HUES6 (cell line): ENCODE measurements around the gene HSPA14.

Experiments used
- H3K27ac ChIP-seq: 2 replicates; pipeline ENCODE4 v1.7.0; 2013; ENCODE audit warnings: low read depth, mild to moderate bottlenecking, low read length, inconsistent platforms
- H3K27me3 ChIP-seq: 2 replicates; pipeline ENCODE4 v1.6.1; 2013; ENCODE audit warnings: low read length; ENCODE audit not compliant: control insufficient read depth, insufficient read depth
- H3K36me3 ChIP-seq: 2 replicates; pipeline ENCODE4 v1.6.1; 2013; ENCODE audit warnings: low read length; ENCODE audit not compliant: control insufficient read depth, insufficient read depth
- H3K4me1 ChIP-seq: 2 replicates; pipeline ENCODE4 v1.6.1; 2013; ENCODE audit warnings: low read length; ENCODE audit not compliant: control insufficient read depth, insufficient read depth
- H3K4me3 ChIP-seq: 2 replicates; pipeline ENCODE4 v1.5.1; 2013; ENCODE audit warnings: low read depth, low read length
- H3K9ac ChIP-seq: one replicate; pipeline ENCODE4 v1.6.1; 2013; ENCODE audit warnings: mild to moderate bottlenecking, low read length
- H3K9me3 ChIP-seq: 2 replicates; pipeline ENCODE4 v1.6.1; 2013; ENCODE audit warnings: low read depth, low read length; ENCODE audit not compliant: control insufficient read depth, insufficient read depth

HSPA14 gene

DNA sequence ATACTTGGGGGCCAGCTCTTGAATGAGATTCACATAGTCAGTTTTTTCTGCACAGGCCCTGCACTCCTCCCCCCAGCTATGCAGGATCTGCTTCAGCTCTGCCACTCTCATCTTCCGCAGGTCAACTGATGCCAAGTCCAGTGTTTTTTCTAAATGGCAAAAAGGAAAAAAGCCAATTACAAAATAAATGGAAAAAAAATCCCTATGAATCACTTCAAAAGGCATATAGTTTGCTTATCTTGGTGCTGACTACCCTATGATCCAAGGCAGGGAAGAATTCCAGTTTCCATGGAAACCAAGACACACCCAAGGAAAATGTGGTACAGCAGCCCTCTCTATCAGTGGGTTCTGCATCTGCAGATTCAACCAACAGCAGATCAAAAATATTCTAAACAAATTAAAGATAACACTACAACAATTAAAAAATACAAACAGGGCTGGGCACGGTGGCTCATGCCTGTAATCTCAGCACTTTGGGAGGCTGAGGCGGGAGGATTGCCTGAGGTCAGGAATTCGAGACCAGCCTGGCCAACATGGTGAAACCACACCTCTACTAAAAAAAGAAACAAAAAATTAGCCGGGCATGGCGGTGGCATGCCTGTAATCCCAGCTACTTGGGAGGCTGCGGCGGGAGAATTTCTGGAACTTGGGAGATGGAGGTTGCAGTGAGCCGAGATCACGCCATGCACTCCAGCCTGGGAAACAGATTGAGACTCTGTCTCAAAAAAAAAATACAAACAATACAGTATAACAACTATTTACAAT lies 17.9 kb upstream of the HSPA14 start:
- H3K4me1 ChIP-seq = 0 out of 2 replicates have a peak, but pooled peaks cover 4% of the 10 kb centered on the region
- H3K9me3 ChIP-seq = no peaks in the 10 kb centered on the region
- no peaks in the 10 kb centered on the region for H3K27me3 ChIP-seq
- H3K36me3 ChIP-seq = no peaks in the 10 kb centered on the region
- H3K9ac ChIP-seq = no peak overlapping the region
- no peak overlapping the region for H3K4me3 ChIP-seq
- no peak overlapping the region for H3K27ac ChIP-seq

DNA sequence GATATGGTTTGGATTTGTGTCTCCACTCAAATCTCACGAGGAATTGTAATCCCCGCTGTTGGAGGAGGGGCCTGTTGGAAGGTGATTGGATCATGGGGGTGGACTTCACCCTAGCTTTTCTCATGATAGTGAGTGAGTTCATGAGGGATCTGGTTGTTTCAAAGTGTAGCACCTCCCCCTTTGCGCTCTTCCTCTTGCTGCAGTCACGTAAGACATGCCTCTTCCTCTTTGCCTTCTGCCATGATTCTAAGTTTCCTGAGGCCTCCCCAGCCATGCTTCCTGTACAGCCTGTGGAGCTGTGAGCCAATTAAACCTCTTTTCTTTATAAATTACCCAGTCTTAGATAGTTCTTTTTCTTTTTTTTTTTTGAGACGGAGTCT lies 17.3 kb upstream of the HSPA14 start:
- Histone ChIP-seq H3K9me3 (no peaks in the 10 kb centered on the region), H3K27me3 (no peaks in the 10 kb centered on the region), H3K4me1 (0 out of 2 replicates have a peak, but pooled peaks cover 4% of the 10 kb centered on the region), H3K9ac (no peak overlapping the region), H3K27ac (no peak overlapping the region), H3K36me3 (no peaks in the 10 kb centered on the region), H3K4me3 (no peak overlapping the region)

DNA sequence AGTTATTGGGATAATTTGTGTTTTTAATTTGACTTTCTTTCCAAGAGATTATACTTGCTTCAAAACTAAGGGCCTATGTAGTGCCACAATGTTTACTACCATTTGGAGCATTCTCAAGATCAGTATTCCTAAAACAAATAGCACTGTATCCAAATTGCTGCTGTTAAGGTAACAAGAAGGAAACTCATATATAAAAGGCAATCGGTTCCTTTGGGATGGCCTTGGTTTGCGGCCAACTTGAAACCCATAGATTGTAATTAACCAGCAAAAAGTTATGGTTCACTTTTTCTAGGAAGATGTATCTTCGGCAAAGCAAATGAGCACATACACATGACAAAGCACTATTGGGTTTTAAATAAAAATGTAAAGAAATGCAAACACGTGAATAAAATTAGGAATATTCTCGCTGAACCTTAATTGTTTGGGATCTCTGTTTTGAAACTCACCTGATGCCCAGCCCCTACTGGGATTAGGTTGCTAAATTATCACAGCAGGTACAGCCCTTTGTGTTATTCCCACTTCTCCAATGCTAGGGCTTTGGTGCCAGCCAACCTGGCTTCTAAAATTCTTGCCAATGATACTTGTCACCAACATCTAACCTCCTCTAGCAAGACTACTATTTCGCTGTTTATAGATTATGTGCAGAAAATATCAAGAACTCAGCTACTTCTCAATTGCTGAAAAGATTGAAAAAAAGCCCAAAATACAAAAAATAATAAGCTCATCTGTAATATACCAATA lies 16.3 kb upstream of the HSPA14 start:
- no peak overlapping the region for H3K4me3 ChIP-seq
- H3K27me3 ChIP-seq = no peaks in the 10 kb centered on the region
- H3K9ac ChIP-seq = no peak overlapping the region
- no peak overlapping the region for H3K27ac ChIP-seq
- H3K4me1 ChIP-seq = 0 out of 2 replicates have a peak, but pooled peaks cover 4% of the 10 kb centered on the region
- no peaks in the 10 kb centered on the region for H3K36me3 ChIP-seq
- H3K9me3 ChIP-seq = no peaks in the 10 kb centered on the region

DNA sequence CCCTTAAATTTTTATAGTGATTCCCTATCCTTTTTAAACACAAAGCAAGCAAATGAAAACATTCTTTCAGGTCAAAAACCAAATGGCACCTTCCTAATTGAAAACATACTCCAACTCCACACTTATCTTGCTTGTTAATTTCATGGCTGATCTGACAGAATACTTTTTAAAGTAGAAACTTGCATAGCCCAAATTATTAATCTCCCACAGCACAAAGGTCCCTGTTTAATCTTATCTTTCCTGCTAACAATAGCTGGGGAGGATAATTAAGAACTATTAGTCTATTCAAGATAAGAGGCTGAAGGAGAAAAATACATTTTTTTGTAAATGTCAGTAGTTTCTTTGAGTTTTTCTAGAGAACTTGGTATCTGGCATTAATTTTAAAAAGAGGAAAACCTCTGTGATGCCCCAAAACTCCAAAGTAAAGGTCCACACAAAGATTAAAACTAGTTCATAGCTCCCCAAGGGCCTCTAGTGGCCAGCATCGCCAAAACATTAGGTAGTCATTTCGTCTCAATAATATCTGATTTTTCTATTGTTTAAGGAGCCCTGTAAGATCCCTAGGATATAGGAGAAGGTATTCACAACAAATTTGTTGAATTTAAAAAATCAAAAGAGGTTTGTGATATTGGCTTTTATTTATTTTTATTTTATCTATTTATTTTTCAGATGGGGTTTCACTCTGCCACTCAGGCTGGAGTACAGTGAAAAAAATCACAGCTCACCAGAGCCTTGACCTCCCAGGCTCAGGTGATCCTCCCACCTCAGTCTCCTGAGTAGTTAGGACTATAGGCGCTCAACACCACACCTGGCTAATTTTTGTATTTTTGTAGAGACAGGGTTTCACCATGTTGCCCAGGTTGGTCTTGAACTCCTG lies 15.0 kb upstream of the HSPA14 start:
- no peaks in the 10 kb centered on the region for H3K27me3 ChIP-seq
- H3K36me3 ChIP-seq = no peaks in the 10 kb centered on the region
- no peak overlapping the region for H3K4me3 ChIP-seq
- no peaks in the 10 kb centered on the region for H3K9me3 ChIP-seq
- H3K9ac ChIP-seq = no peak overlapping the region
- no peak overlapping the region for H3K27ac ChIP-seq
- H3K4me1 ChIP-seq = 0 out of 2 replicates have a peak, but pooled peaks cover 4% of the 10 kb centered on the region

DNA sequence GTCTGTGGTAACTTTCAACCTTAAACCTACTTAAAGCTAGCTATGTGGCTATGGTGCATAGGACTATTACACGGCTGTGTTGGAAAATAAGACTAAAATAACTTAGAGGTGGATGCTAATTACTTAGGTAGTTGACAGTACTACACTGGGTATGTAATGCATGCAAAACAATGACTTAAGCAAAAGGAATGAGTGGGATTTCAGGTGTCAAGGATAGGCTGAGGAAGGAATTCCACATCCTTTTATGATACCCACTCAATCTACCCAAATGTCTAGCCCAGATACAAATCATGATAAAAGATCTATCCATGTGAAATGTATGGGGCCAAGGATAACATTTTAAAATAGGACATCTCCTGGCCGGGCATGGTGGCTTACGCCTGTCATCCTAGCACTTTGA lies 14.1 kb upstream of the HSPA14 start:
- Histone ChIP-seq H3K27me3 (no peaks in the 10 kb centered on the region), H3K4me1 (0 out of 2 replicates have a peak, but pooled peaks cover 4% of the 10 kb centered on the region), H3K9ac (no peak overlapping the region), H3K4me3 (no peak overlapping the region), H3K9me3 (no peaks in the 10 kb centered on the region), H3K36me3 (no peaks in the 10 kb centered on the region), H3K27ac (no peak overlapping the region)

DNA sequence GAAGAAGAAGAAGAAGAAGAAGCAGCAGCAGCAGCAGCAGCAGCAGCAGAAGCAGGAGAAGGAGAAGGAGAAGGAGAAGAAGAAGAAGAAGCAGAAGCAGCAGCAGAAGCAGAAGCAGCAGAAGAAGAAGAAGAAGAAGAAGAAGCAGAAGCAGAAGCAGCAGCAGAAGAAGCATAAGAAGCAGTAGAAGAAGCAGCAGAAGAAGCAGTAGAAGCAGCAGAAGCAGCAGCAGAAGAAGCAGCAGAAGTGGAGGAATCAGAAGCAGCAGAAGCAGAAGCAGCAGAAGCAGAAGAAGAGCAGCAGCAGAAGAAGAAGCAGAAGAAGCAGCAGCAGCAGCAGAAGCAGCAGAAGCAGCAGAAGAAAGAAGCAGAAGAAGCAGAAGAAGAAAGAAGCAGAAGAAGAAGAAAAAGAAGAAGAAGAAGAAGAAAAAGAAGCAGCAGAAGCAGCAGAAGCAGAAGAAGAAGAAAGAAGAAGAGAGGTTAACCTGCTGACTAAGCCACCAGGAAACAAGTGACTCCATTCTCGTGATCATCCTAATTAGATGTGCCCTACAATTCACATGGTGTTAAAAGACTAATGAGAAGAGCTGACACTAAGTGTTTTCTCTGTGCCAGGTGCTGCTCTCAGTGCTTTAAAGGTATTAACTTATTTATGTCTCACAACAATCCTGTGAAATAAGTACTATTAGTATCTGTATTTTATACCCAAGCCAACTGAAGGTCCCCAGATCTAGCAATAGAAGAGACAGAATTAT lies 11.9 kb upstream of the HSPA14 start:
- H3K4me3 ChIP-seq = no peak overlapping the region
- H3K27me3 ChIP-seq = no peaks in the 10 kb centered on the region
- H3K9ac ChIP-seq = no peak overlapping the region
- no peak overlapping the region for H3K27ac ChIP-seq
- no peaks in the 10 kb centered on the region for H3K36me3 ChIP-seq
- no peaks in the 10 kb centered on the region for H3K9me3 ChIP-seq
- H3K4me1 ChIP-seq = no peaks in the 10 kb centered on the region

DNA sequence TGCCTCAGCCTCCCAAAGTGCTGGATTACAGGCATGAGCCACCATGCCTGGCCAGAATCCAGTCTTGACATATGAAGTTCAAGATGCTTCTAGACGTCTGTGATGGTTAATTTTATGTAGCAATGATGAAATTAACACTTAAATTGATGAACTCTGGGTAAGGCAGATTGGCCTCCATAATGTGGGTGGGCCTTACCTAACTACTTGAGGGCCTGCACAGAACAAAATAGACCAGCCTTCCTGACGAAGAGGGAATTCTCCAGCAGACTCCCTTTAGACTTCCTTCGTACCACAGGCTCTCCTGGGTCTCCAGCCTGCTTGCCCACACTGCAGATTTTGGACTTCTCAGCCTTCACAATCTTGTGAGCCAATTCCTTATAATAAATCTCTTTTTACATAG lies 5.0 kb upstream of the HSPA14 start:
- Histone ChIP-seq H3K27ac (no peak overlapping the region), H3K4me3 (no peak overlapping the region), H3K36me3 (no peaks in the 10 kb centered on the region), H3K4me1 (peaks cover 11% of the 10 kb centered on the region), H3K9me3 (no peaks in the 10 kb centered on the region), H3K9ac (no peak overlapping the region), H3K27me3 (no peaks in the 10 kb centered on the region)

DNA sequence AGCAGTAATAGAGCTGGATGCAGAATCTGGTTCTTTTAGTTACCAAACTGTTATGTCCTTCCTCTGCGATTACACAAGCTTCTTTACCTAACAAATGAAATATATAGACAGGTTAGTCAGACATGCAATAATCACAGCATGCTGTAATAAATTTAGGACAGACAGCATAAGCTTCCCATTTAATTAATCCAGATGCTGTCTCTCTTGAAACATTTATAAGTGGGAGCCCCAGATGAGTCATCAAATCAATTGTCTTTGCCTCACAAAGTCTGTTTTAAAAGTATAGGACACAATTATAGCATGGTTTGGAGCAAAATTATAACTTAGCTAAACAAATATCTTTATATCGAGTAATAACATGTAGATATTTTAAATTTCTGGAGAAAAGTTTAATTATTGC lies 1.9 kb upstream of the HSPA14 start:
- Histone ChIP-seq H3K9me3 (no peaks in the 10 kb centered on the region), H3K27ac (no peak overlapping the region), H3K4me1 (peaks cover 11% of the 10 kb centered on the region), H3K27me3 (no peaks in the 10 kb centered on the region), H3K4me3 (no peak overlapping the region), H3K9ac (no peak overlapping the region), H3K36me3 (peaks cover 12% of the 10 kb centered on the region)

DNA sequence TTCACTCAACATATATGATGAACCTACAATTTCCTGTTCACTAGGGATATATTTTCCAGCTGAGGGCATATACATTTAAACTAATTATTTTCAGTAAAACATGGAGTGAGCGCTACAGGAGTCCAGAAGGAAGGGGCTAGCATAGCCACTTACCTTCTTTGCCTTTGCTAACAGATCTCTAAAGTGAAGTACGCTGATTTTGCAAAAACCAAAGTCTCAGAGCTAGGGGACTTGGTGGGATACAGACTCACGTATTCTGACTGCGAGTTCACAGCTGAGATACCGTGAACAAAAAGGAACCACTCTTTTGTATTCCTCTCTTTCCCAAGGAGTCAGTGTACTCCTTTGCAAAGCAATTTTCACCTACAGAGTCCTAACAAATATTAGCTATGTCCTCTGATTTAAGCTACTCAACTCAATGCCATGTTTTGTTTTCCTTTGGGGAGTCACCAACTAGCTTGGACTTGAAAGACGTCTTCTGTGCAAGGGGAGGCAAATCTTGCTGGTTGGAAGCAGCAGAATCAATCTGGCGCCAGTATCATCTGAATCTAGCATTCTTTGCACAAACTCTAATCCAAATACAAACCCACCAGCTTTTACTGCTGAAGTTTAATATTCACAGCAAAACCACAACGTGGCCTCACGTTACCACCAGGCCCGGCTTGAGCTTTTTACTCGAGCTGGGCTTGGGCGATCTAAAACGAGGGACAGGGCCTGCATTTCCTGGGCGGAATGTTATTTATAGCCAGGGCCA lies 926 bp upstream of the HSPA14 start:
- peaks cover 11% of the 10 kb centered on the region for H3K4me1 ChIP-seq
- no peaks in the 10 kb centered on the region for H3K9me3 ChIP-seq
- peak overlapping the region; percentile 84 for H3K9ac ChIP-seq
- peak overlapping the region; percentile 88 for H3K4me3 ChIP-seq
- H3K27ac ChIP-seq = peak overlapping the region; percentile 50
- H3K36me3 ChIP-seq = peaks cover 22% of the 10 kb centered on the region
- no peaks in the 10 kb centered on the region for H3K27me3 ChIP-seq
